C4-2B (cell line): ENCODE results near the gene MAGI3.

ENCODE experiments used
- ZFX ChIP-seq: fragments of 450-650 bp; IDR thresholded peaks from 2 replicates; pipeline ENCODE4 v1.6.1; 2017
- TF ChIP-seq, protein P1 (sequence below): fragments of 450-650 bp; conservative IDR thresholded peaks from 2 replicates; pipeline ENCODE4 v1.5.1; 2017; ENCODE audit warnings: mild to moderate bottlenecking

DNA sequence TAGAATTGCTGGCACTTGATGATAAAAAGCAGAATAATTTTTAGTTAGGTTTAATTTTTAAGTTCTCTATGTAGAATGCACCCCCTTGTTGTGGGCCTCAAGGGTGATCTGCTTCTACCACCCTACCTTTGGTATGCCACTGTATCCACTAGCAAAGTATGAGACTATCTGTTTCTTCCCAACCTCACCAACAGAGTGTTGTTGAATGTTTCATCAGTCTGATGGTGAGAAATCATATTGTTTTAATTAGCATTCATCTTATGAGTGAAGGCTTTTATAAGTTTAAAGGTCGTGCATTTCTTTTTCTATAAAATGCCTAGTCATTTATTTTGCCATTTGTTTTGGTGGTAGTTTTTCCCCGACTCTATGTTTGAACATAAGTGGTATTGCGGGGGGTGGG is 141.0 kb downstream of the MAGI3 start:
- TF ChIP-seq, protein P1, sequence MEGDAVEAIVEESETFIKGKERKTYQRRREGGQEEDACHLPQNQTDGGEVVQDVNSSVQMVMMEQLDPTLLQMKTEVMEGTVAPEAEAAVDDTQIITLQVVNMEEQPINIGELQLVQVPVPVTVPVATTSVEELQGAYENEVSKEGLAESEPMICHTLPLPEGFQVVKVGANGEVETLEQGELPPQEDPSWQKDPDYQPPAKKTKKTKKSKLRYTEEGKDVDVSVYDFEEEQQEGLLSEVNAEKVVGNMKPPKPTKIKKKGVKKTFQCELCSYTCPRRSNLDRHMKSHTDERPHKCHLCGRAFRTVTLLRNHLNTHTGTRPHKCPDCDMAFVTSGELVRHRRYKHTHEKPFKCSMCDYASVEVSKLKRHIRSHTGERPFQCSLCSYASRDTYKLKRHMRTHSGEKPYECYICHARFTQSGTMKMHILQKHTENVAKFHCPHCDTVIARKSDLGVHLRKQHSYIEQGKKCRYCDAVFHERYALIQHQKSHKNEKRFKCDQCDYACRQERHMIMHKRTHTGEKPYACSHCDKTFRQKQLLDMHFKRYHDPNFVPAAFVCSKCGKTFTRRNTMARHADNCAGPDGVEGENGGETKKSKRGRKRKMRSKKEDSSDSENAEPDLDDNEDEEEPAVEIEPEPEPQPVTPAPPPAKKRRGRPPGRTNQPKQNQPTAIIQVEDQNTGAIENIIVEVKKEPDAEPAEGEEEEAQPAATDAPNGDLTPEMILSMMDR = no peak
- no peak for TF ChIP-seq ZFX
